ENCODE data around the gene ANXA2R. TPM values are rescaled to one million over a fixed set of nuclear protein-coding genes. Genes with fewer than 3 reads are reported as not detected.
"Not testable (repeated sequence)": the region's sequence is repeated elsewhere in the genome, so short reads cannot be mapped to it uniquely, and the experiment has no call there.

The ANXA2R gene
- total RNA-seq, 4 donors from 2014 or later: 3.9 to 18.2 (median 5.8) TPM

- Histone ChIP-seq H3K4me1 (no peaks in the 10 kb centered on the region), H3K27ac (no peak overlapping the region), H3K4me3 (no peak overlapping the region), H3K27me3 (no peaks in the 10 kb centered on the region), H3K36me3 (no peaks in the 10 kb centered on the region), H3K9me3 (no peaks in the 10 kb centered on the region)
- TF ChIP-seq CTCF (IDR thresholded peaks at IDR 0.05) (no peak), POLR2A (IDR thresholded peaks at IDR 0.05) (no peak)
- no peak for DNase-seq
These were observed 12.9 kb downstream of the ANXA2R start for GRCh38 chr5:43027054-43027785.

- H3K27me3 ChIP-seq, H3K36me3 ChIP-seq, H3K27ac ChIP-seq, H3K4me1 ChIP-seq, H3K4me3 ChIP-seq, H3K9me3 ChIP-seq, DNase-seq: not testable (repeated sequence)
These were observed 14.8 kb downstream of the ANXA2R start for GRCh38 chr5:43025184-43025950.

DNA sequence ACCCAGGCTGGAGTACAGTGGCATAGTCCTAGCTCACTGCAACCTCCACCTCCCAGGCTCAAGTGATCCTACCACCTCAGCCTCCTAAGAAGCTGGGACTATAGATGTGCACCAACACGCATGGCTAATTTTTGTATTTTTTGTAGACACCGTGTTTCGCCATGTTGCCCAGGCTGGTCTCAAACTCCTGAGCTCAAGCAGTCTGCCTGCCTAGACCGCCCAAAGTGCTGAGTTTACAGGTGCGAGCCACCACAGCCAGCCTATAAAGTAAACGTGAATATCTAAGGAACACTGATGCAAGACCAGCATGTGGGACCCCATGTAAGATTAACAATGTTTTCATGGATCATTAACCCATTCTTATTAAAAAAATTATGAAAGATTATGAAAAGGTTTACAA is 15.9 kb downstream of the ANXA2R start:
- H3K36me3 ChIP-seq: no peaks in the 10 kb centered on the region
- no peak for TF ChIP-seq POLR2A (IDR thresholded peaks at IDR 0.05)
- TF ChIP-seq CTCF (IDR thresholded peaks at IDR 0.05): no peak
- no peak overlapping the region for H3K4me3 ChIP-seq
- DNase-seq: no peak
- H3K4me1 ChIP-seq: no peaks in the 10 kb centered on the region
- H3K9me3 ChIP-seq: no peaks in the 10 kb centered on the region
- H3K27me3 ChIP-seq: no peaks in the 10 kb centered on the region
- no peak overlapping the region for H3K27ac ChIP-seq

- H3K36me3 ChIP-seq: no peaks in the 10 kb centered on the region
- TF ChIP-seq POLR2A (IDR thresholded peaks at IDR 0.05) (no peak), CTCF (IDR thresholded peaks at IDR 0.05) (no peak)
- DNase-seq: no peak
- no peaks in the 10 kb centered on the region for H3K27me3 ChIP-seq
- H3K27ac ChIP-seq: no peak overlapping the region
- no peak overlapping the region for H3K4me3 ChIP-seq
- no peaks in the 10 kb centered on the region for H3K9me3 ChIP-seq
- H3K4me1 ChIP-seq: peaks cover 0 to 4% (median 0%) of the 10 kb centered on the region in 4 donors
These were observed 19.0 kb downstream of the ANXA2R start for GRCh38 chr5:43021151-43021550.

GRCh38 chr5:43020399-43020746 is 19.7 kb downstream of the ANXA2R start:
- Histone ChIP-seq H3K4me1 (peaks cover 0 to 6% (median 0%) of the 10 kb centered on the region in 4 donors), H3K27ac (peak overlapping the region; percentile 82 to 97 (median 95)), H3K27me3 (no peaks in the 10 kb centered on the region), H3K9me3 (no peaks in the 10 kb centered on the region), H3K36me3 (no peaks in the 10 kb centered on the region), H3K4me3 (peak overlapping the region; percentile 48 to 63 (median 54))
- DNase-seq: peak; percentile 43 to 69 (median 55)
- TF ChIP-seq CTCF (IDR thresholded peaks at IDR 0.05) (no peak), POLR2A (IDR thresholded peaks at IDR 0.05) (no peak)

Data from Peyer's patch (tissue), 4 donors.